Measurements from ENCODE around the gene HECTD4.
"Not testable (repeated sequence)": the region's sequence is repeated elsewhere in the genome, so short reads cannot be mapped to it uniquely, and the experiment has no call there.

DNA sequence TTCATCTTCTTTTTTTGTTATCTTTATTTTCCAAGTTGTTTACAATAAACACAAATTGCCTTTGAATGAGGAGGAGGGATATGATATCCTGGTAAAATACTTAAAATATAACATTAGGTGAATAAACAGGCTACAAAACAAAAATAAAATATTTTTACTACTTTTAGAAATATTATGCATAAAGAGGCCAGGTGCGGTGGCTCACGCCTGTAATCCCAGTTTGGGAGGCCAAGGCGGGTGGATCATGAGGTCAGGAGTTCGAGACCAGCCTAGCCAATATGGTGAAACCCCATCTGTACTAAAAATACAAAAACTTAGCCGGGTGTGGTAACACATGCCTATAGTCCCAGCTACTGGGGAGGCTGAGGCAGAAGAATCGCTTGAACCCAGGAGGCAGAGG is 33.3 kb downstream of the HECTD4 start:
- TF ChIP-seq CTCF (IDR thresholded peaks at IDR 0.05) = not testable (repeated sequence)
- TF ChIP-seq, protein P1, sequence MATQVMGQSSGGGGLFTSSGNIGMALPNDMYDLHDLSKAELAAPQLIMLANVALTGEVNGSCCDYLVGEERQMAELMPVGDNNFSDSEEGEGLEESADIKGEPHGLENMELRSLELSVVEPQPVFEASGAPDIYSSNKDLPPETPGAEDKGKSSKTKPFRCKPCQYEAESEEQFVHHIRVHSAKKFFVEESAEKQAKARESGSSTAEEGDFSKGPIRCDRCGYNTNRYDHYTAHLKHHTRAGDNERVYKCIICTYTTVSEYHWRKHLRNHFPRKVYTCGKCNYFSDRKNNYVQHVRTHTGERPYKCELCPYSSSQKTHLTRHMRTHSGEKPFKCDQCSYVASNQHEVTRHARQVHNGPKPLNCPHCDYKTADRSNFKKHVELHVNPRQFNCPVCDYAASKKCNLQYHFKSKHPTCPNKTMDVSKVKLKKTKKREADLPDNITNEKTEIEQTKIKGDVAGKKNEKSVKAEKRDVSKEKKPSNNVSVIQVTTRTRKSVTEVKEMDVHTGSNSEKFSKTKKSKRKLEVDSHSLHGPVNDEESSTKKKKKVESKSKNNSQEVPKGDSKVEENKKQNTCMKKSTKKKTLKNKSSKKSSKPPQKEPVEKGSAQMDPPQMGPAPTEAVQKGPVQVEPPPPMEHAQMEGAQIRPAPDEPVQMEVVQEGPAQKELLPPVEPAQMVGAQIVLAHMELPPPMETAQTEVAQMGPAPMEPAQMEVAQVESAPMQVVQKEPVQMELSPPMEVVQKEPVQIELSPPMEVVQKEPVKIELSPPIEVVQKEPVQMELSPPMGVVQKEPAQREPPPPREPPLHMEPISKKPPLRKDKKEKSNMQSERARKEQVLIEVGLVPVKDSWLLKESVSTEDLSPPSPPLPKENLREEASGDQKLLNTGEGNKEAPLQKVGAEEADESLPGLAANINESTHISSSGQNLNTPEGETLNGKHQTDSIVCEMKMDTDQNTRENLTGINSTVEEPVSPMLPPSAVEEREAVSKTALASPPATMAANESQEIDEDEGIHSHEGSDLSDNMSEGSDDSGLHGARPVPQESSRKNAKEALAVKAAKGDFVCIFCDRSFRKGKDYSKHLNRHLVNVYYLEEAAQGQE (IDR thresholded peaks at IDR 0.05; ENCODE audit: insufficient read depth in 1 of 2, low read depth in 2 of 2, low read length in 1 of 2) = not testable (repeated sequence)

All from Panc1 (cell line).